GM12891 (cell line): Measurements from ENCODE around the gene RNF14.
"Not testable (repeated sequence)": the region's sequence is repeated elsewhere in the genome, so short reads cannot be mapped to it uniquely, and the experiment has no call there.

Source experiments
- DNase-seq: peaks from one replicate; pipeline ENCODE4 v3.0.0; 2011; ENCODE audit warnings: low spot score; ENCODE audit not compliant: insufficient read length
- FAIRE-seq: peaks from 2 replicates; lab custom pipeline; 2011; peaks lifted over from hg19 to GRCh38; lab: Jason Lieb, UNC
- PAX5 ChIP-seq: IDR thresholded peaks from 2 replicates; pipeline ENCODE4 v1.6.1; 2011; ENCODE audit warnings: low read length, moderate library complexity, mild to moderate bottlenecking; ENCODE audit not compliant: insufficient read depth, severe bottlenecking
- POLR2A ChIP-seq: IDR thresholded peaks from 2 replicates; pipeline ENCODE4 v1.6.1; 2011; ENCODE audit warnings: low read depth, low read length, control low read depth
- POLR2AphosphoS5 ChIP-seq: IDR thresholded peaks from 2 replicates; pipeline ENCODE4 v1.6.1; 2011; ENCODE audit warnings: low read depth, low read length, control low read depth
- POU2F2 ChIP-seq: IDR thresholded peaks from 2 replicates; pipeline ENCODE4 v1.6.1; 2011; ENCODE audit warnings: low read depth, mild to moderate bottlenecking, control low read depth, low read length, moderate library complexity
- SPI1 ChIP-seq: IDR thresholded peaks from 2 replicates; pipeline ENCODE4 v1.6.1; 2011; ENCODE audit warnings: low read depth, low read length, control low read depth
- TAF1 ChIP-seq: IDR thresholded peaks from 2 replicates; pipeline ENCODE4 v1.6.1; 2011; ENCODE audit warnings: low read depth, low read length, control low read depth

RNF14 gene

DNA sequence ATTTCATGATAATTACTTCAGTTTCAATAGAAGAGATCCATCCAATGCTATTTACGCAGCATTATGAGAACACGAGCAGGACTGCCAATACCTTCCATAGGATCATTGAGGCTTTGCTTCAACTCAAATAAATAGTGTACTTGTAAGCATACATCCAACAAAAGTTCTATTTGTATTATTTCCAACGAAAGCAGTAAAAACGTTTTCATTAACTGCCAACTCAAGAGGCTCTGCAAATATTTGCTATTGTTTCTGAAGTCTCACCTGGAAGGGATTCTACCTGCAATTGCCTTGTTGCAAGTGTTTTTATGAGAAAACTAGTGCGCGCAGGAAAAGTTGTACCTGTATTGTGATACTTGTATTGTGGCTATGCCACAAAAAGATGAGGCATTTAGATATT, 54.9 kb downstream of the RNF14 start:
- TF ChIP-seq TAF1 (no peak), POLR2A (no peak), POLR2AphosphoS5 (no peak), PAX5 (no peak), SPI1 (no peak), POU2F2 (no peak)
- no peak for FAIRE-seq

DNA sequence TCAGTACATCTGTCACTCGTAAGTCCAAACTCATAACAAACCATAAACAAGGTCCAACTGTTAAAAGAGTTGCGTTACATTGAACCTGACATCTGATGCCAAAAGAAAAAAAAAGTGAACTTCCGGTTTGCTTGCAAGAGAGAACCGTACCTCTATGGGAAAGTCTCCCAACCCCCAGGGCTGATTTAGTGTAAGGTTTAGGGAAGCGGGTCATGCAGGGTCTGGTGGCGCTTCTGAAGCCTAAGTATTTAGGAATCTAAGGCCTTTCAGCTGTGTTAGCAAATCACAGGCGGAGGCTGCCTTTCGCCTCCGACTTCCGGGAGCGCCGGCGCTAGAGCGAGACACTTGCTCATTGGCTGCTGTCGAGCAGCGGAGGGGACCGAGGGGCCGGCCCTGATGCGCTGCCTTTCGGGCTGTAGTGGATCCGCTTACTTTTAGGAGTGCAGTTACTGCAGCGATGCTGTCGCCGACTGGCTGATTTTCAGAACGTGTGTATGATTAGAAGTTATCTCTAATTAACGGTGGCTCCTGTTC, 55.9 kb downstream of the RNF14 start:
- peak; percentile 80 for TF ChIP-seq PAX5
- no peak for TF ChIP-seq POU2F2
- DNase-seq = peak; percentile 82
- peak; percentile 85 for FAIRE-seq

More for the DNA sequence above, 54.9 kb downstream of the RNF14 start:
- DNase-seq = no peak

DNA sequence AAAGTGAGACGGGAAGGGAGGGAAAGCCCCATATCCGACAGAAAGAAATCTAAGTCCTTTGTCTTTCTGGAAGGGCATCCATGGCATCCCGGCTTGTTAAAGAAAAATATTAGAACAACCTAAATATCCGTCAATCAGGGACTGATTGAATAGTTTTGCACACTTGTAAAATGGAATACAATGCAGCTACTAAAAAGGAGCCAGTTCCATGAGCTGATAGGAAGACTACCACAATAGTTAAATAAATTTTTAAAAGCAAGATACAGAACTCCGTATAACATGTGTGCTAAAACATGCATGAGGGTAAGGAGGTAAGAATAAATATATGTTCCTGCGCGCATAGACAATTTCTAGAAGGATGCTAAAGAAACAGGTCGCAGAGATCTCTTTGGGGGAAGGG, 56.7 kb downstream of the RNF14 start:
- no peak for FAIRE-seq

DNA sequence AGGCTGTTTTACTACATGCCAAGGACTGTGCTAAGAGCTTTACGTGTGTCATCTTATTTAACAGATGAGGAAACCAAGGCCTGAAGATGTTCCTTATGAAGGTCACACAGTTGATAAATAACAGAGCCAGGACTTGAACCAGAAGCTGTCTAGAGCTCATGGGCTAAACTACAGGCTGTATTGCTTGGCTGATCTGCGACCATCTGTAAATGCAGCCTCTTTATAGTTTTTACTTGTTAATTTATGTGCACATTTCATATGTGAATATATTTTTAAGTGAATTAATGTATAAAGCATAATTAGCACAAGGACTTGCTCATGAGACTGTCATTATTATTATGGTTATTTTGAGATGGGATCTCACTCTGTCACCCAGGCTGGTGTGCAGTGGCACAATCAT, 63.2 kb downstream of the RNF14 start:
- DNase-seq (no peak), FAIRE-seq (no peak)
- no peak for TF ChIP-seq PAX5
- no peak for TF ChIP-seq TAF1

More for the DNA sequence above, 56.7 kb downstream of the RNF14 start:
- no peak for DNase-seq
- TF ChIP-seq POLR2AphosphoS5 = no peak
- no peak for TF ChIP-seq SPI1
- TF ChIP-seq POLR2A = no peak
- no peak for TF ChIP-seq TAF1
- no peak for TF ChIP-seq POU2F2
- no peak for TF ChIP-seq PAX5

DNA sequence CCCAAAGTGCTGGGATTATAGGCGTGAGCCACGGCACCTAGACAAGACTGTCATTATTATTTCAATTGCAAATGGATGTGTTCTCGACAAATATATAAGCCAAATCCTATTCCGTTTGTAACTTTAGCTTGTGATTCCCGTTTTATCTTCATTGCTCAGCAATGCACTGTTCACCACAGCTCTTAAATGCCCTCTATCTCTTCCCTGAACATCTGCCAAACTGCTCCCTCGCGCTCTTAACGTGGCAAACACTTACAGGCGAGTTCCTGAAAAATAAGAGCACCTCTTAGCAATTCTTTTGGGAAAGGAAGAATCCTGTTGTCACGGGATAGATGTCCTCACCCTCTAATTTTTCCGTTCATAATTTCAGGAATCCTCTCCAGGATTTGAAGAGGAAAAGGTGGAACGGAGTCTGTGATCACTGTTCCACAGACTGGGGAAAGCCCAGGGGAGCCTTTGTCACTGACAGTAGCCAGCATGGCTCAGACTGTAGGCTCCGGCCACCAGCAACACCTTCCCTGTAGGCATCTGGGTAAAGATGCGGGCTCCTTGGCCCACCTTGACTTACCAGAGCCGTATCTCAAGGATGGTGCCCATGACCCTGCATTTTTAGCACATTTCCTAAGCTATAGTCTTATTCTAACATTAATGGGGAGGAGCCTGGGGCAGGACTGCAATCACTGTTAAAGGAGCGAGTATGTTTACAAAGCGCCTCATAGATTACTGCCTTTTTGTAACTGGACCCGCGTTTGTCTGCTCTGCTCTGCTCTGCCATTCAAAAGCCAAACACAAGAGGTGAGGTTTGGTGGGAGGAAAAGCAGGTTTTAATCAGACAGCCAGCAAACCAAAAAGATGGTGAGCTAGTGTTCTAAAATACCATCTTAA, 64.1 kb downstream of the RNF14 start:
- DNase-seq (no peak), FAIRE-seq (no peak)
- TF ChIP-seq POLR2AphosphoS5 (no peak), TAF1 (no peak), PAX5 (no peak), SPI1 (no peak), POLR2A (no peak), POU2F2 (no peak)

DNA sequence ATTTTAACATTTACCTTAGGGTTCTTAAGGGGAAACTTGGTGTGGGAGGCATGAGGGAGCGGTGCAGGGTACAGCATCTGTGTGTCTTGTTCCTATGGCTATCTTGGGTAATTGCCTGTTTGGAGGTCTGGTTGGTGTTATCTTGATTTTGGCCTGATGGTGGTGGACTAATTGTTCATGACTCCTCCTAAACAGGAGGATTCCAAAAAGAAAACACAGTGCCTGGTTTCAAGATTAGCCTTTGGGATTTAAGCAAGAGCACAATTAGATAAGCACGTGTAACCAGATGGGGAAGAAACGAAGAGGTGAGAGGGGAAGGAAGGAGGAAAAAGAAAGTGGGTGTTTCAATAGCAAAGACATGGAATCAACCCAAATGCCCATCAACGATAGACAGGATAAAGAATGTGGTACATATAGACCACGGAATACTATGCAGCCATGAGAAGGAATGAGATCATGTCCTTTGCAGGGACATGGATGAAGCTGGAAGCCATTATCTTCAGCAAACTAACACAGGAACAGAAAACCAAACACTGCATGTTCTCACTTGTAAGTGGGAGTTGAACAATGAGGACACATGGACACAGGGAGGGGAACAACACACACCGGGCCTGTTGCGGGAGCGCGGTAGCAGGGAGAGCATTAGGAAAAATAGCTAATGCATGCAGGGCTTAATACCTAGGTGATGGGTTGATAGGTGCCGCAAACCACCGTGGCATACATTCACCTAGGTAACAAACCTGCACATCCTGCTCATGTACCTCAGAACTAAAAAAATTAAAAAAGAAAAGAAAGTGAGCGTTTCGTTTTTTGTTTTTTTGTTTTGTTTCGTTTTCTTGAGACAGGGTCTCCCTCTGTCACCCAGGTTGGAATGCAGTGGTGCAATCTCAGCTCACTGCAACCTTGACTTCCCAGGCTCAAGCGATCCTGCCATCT, 65.0 kb downstream of the RNF14 start:
- not testable (repeated sequence) for FAIRE-seq, DNase-seq

DNA sequence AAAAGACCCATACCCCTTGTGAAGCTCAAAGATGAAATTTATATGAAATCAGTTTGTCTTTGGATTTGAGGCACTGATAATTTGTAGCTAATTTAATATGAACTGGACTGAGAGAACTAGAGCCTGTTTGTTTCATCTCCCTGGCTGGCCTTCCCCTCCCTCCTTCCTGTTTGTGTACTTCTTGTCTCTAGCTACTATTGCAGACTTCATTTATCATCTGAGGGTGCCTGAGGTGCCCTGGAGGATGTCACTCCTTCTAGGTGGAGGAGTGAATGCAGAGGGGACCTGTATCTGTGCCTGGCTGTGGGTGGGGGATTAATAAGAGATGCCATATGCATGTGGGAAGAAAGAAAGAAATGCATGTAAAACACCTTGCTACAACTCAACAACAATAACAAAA, 66.1 kb downstream of the RNF14 start:
- no peak for FAIRE-seq
- TF ChIP-seq POU2F2 = no peak
- TF ChIP-seq TAF1 = no peak
- TF ChIP-seq POLR2AphosphoS5 = no peak
- DNase-seq = no peak

DNA sequence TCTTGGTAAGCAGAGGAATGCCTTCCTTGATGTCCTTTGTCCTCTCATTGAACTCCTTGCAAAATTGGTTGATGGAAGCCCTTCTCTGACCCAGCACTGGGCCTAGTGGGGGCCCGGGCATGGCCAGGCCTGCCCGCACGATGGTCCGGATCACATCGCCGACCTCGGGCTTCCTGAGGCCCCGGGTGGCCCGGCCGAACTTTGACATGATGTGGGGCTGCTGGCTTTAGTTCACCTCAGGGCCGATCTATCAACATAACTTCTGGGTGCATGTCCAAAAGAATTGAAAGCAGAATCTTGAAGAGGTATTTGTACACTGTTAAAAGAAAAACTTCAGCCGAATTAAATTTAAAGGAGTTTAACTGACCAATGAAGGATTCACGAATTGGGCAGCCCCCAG, 68.0 kb downstream of the RNF14 start:
- FAIRE-seq (no peak), DNase-seq (no peak)
- no peak for TF ChIP-seq PAX5
- TF ChIP-seq POU2F2 = no peak
- no peak for TF ChIP-seq SPI1
- no peak for TF ChIP-seq POLR2AphosphoS5
- TF ChIP-seq POLR2A = no peak
- no peak for TF ChIP-seq TAF1

DNA sequence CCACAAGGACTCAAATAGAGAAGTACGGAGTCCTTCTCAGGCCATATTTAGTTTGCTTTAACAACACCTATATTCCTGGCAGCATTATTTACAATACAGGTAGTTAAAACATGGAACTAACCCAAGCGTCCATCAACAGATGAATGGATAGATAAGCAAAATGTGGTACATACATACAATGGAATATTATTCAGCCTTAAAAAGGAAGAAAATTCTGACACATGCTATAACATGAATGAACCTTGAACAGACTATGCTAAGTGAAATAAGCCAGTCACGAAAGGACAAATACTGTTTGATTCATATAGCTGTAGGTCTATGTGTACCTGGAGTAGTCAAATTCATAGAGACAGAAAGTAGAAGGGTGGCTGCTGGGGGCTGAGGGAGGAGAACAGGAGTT, 68.7 kb downstream of the RNF14 start:
- not testable (repeated sequence) for DNase-seq, FAIRE-seq

DNA sequence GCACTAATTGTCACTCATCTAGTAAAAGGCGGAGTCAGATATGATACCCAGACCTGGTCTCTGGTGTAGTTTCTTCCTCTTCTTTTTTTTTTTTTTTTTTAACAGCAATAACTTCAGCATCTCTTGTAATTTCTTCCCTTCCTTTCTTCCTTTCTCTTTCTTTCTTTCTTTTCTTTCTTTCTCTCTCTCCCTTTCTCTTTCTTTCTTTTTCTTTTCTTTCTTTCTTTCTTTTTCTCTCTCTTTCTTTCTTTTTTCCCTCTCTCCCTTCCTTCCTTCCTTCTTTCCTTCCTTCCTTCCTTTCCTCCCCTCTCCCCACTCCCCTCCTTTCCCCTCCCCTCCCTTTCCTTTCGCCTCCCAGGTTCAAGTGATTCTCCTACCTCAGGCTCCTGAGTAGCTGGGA, 69.8 kb downstream of the RNF14 start:
- DNase-seq (no peak), FAIRE-seq (no peak)
- TF ChIP-seq POU2F2 = no peak
- no peak for TF ChIP-seq PAX5
- TF ChIP-seq POLR2AphosphoS5 = no peak
- no peak for TF ChIP-seq TAF1
- TF ChIP-seq POLR2A = no peak
- TF ChIP-seq SPI1 = no peak
